Tibial nerve (tissue), 4 donors: ENCODE measurements around the gene FGD4. TPM values are rescaled to one million over a fixed set of nuclear protein-coding genes. Genes with fewer than 3 reads are reported as not detected.

Experiments
- DNase-seq, 2 donors: peaks; one replicate each; pipeline ENCODE4 v3.0.0-alpha.2; 2019; ENCODE audit warnings: low spot score in 2 of 2
- H3K27ac ChIP-seq, 4 donors: fragments of 200-600 bp; sonication (generic) in 3 of 4; one replicate each; pipeline ENCODE4 v1.5.1; 2017 to 2019; ENCODE audit warnings: mild to moderate bottlenecking in 1 of 4
- H3K27me3 ChIP-seq, 2 donors: fragments of 200-600 bp; sonication (generic) in 1 of 2; one replicate each; pipeline versions ENCODE4 v1.5.1 to v1.6.0; 2017 to 2019
- H3K36me3 ChIP-seq, 3 donors: fragments of 200-600 bp; sonication (generic); one replicate each; pipeline ENCODE4 v1.5.1; 2018 to 2019
- H3K4me1 ChIP-seq, 4 donors: fragments of 200-600 bp; sonication (generic) in 3 of 4; one replicate each; pipeline ENCODE4 v1.5.1; 2017 to 2019
- H3K4me3 ChIP-seq, 4 donors: fragments of 200-600 bp; sonication (generic) in 3 of 4; one replicate each; pipeline ENCODE4 v1.5.1; 2017 to 2019; ENCODE audit warnings: mild to moderate bottlenecking in 1 of 4, moderate library complexity in 1 of 4
- H3K9me3 ChIP-seq, 4 donors: fragments of 200-600 bp; sonication (generic) in 3 of 4; one replicate each; pipeline ENCODE4 v1.5.1; 2017 to 2019
- CTCF ChIP-seq, 5 experiments: fragments of 200-600 bp in 3 of 5; fragments of 450-650 bp in 2 of 5; sonication (generic) in 3 of 5; IDR thresholded peaks; one replicate each; pipeline ENCODE4 v1.5.1; 2016 to 2019; ENCODE audit warnings: antibody characterized with exemption in 5 of 5, mild to moderate bottlenecking in 3 of 5, moderate library complexity in 2 of 5
- EP300 ChIP-seq, 2 donors: sonication (generic); formaldehyde crosslinking; IDR thresholded peaks; one replicate each; pipeline ENCODE4 v1.6.1; 2017; ENCODE audit warnings: antibody characterized with exemption in 2 of 2, mild to moderate bottlenecking in 1 of 2
- POLR2A ChIP-seq, 2 donors: fragments of 450-650 bp; IDR thresholded peaks; one replicate each; pipeline ENCODE4 v1.6.1; 2017; ENCODE audit warnings: antibody characterized with exemption in 2 of 2, mild to moderate bottlenecking in 2 of 2, moderate library complexity in 2 of 2
- WGBS, 2 donors: methylation state at CpG; one replicate each; pipeline ENCODE4 v1.1.5; 2018; 5-methylcytosine and 5-hydroxymethylcytosine counted together
- total RNA-seq, 4 donors: library from RNA; depleted of rRNA; stranded (reverse); fragments of >200 nt; gene quantifications; one replicate each; pipeline ENCODE4 v1.1.0, GENCODE V29; 2016

FGD4 gene
- total RNA-seq, 4 donors from 2014 or later: 78.3 to 102 (median 84.2) TPM

DNA sequence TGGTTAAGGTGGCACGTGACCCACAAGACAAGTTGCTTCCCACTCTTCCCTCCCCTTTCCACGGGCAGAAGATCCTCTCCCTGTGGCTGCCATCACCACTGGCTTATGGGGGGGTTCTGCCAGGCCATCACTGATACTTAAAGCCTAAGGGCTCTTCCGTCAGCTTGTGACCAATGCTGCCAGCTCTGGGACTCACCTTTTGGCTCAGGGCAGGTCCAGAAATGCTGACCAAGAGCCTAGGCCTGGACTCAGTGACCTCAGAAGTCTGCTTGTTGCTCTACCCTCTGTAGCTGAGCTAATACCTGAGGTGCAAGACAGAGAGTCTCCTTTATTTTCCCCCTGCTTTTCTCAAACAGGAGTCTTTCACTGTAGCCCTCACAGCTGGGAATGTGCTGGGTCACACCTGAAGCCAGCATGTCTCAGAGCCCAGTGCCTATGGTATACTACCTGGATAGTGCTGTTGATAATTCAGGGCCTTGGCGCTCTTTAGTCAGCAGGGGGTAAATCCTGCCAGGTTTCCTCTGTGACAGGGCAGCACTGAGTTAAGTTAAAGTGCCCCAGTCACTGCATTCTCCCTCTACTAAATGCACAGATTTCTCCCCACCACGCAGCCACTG, 19.7 kb downstream of the FGD4 start:
- DNase-seq: no peak
- peaks cover 0 to 4% (median 0%) of the 10 kb centered on the region in 3 donors for H3K36me3 ChIP-seq
- TF ChIP-seq CTCF (IDR thresholded peaks at IDR 0.05) (no peak), POLR2A (IDR thresholded peaks at IDR 0.05) (no peak), EP300 (IDR thresholded peaks at IDR 0.05) (no peak)
- 60 to 77% methylated on average over 5 of the region's 5 CpGs for WGBS, 2 donors
- H3K27ac ChIP-seq: no peak overlapping the region
- no peaks in the 10 kb centered on the region for H3K9me3 ChIP-seq
- peaks cover 0 to 32% (median 7%) of the 10 kb centered on the region in 4 donors for H3K4me1 ChIP-seq
- H3K27me3 ChIP-seq: no peaks in the 10 kb centered on the region
- no peak overlapping the region for H3K4me3 ChIP-seq

DNA sequence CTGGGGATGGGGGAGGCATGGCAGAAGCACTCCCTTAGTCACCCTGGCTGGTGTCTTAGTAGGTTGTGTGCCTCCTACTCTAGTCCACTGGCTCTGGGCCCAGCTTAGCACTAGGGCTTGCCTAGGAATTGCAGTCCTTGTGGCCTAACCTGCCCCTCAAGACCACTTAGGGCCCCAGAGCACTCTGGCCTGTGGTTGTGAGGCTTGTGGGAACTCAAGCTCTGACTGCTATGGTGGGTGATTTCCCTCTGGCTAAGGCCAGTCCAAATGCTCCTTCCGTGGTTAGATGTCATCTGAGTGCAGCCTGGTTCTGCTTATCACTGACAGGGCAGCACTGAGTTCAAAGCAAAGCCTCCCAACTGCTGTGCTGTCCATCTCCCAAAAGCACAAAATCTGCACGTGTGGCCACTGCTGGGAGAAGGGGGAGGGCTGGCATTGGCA, 20.2 kb downstream of the FGD4 start:
- peaks cover 0 to 32% (median 7%) of the 10 kb centered on the region in 4 donors for H3K4me1 ChIP-seq
- WGBS, 2 donors: 7 to 32% methylated on average over 2 of the region's 2 CpGs
- H3K4me3 ChIP-seq: no peak overlapping the region
- no peaks in the 10 kb centered on the region for H3K9me3 ChIP-seq
- no peak for DNase-seq
- peaks cover 0 to 4% (median 0%) of the 10 kb centered on the region in 3 donors for H3K36me3 ChIP-seq
- H3K27me3 ChIP-seq: no peaks in the 10 kb centered on the region
- no peak overlapping the region for H3K27ac ChIP-seq
- no peak for TF ChIP-seq EP300 (IDR thresholded peaks at IDR 0.05)
- TF ChIP-seq CTCF (IDR thresholded peaks at IDR 0.05): no peak
- no peak for TF ChIP-seq POLR2A (IDR thresholded peaks at IDR 0.05)

DNA sequence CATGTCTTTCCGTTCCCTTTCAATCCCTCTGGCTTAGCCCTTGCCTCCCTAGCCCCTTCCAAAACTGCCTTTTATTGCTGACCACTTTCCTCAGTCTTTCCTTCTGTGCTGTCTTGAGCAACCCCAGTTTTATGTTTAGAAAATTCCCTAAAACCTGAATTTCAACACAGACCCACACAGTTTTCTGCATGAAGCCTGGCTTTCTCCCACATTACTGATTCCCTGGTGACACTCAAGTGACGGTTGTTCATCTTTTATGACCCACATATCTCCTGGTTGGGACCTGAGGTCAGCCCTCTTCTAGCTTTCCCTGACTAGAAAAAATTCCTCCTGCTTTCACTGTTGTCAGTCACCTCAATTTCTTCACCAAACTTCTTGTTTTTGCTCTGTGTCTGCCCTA, 21.0 kb downstream of the FGD4 start:
- TF ChIP-seq CTCF (IDR thresholded peaks at IDR 0.05): no peak
- no peak for TF ChIP-seq POLR2A (IDR thresholded peaks at IDR 0.05)
- no peak for TF ChIP-seq EP300 (IDR thresholded peaks at IDR 0.05)
- Histone ChIP-seq H3K27ac (peak overlapping the region in 2 of 4 donors; percentile 46 to 47), H3K36me3 (peaks cover 0 to 4% (median 0%) of the 10 kb centered on the region in 3 donors), H3K27me3 (no peaks in the 10 kb centered on the region), H3K4me1 (peaks cover 0 to 32% (median 7%) of the 10 kb centered on the region in 4 donors), H3K4me3 (no peak overlapping the region), H3K9me3 (no peaks in the 10 kb centered on the region)
- 72 to 86% methylated on average over 2 of the region's 2 CpGs for WGBS, 2 donors
- no peak for DNase-seq

GRCh38 chr12:32423559-32423958, 24.2 kb downstream of the FGD4 start:
- H3K9me3 ChIP-seq: peaks cover 0 to 10% (median 3%) of the 10 kb centered on the region in 4 donors
- TF ChIP-seq EP300 (IDR thresholded peaks at IDR 0.05) (no peak), CTCF (IDR thresholded peaks at IDR 0.05) (no peak), POLR2A (IDR thresholded peaks at IDR 0.05) (no peak)
- no peaks in the 10 kb centered on the region for H3K36me3 ChIP-seq
- peaks cover 0 to 32% (median 7%) of the 10 kb centered on the region in 4 donors for H3K4me1 ChIP-seq
- DNase-seq: no peak
- no peak overlapping the region for H3K4me3 ChIP-seq
- H3K27me3 ChIP-seq: no peaks in the 10 kb centered on the region
- H3K27ac ChIP-seq: no peak overlapping the region

GRCh38 chr12:32431025-32431424, 31.7 kb downstream of the FGD4 start:
- DNase-seq: no peak
- 71 to 75% methylated on average over 6 of the region's 6 CpGs for WGBS, 2 donors
- Histone ChIP-seq H3K4me3 (no peak overlapping the region), H3K4me1 (no peaks in the 10 kb centered on the region), H3K27ac (no peak overlapping the region), H3K9me3 (peaks cover 0 to 21% (median 3%) of the 10 kb centered on the region in 4 donors), H3K36me3 (peaks cover 0 to 7% (median 0%) of the 10 kb centered on the region in 3 donors), H3K27me3 (no peaks in the 10 kb centered on the region)
- TF ChIP-seq EP300 (IDR thresholded peaks at IDR 0.05) (no peak), CTCF (IDR thresholded peaks at IDR 0.05) (no peak), POLR2A (IDR thresholded peaks at IDR 0.05) (no peak)
